Measurements from ENCODE around the gene NAALADL2.

GRCh38 chr3:175702956-175703355 lies 843.8 kb downstream of the NAALADL2 start:
- TF ChIP-seq CTCF (IDR thresholded peaks at IDR 0.05; ENCODE audit: low read depth, low read length, missing input control): no peak
- no peak for TF ChIP-seq HNF4A (conservative IDR thresholded peaks at IDR 0.05)

Measured in liver (tissue), 3 donors.